Hematopoietic multipotent progenitor cell treated with erythropoietin and hydrocortisone succinate and interleukin-3 and kit ligand, for 17 days (in vitro differentiated cells): Measurements from ENCODE around the gene PLXNA2.

Source experiments
- DNase-seq: peaks from one replicate; pipeline ENCODE4 v3.0.0-alpha.2; 2015; ENCODE audit warnings: low spot score

Gene PLXNA2

GRCh38 chr1:208240662-208241355 is 3.4 kb downstream of the PLXNA2 start:
- no peak for DNase-seq

DNA sequence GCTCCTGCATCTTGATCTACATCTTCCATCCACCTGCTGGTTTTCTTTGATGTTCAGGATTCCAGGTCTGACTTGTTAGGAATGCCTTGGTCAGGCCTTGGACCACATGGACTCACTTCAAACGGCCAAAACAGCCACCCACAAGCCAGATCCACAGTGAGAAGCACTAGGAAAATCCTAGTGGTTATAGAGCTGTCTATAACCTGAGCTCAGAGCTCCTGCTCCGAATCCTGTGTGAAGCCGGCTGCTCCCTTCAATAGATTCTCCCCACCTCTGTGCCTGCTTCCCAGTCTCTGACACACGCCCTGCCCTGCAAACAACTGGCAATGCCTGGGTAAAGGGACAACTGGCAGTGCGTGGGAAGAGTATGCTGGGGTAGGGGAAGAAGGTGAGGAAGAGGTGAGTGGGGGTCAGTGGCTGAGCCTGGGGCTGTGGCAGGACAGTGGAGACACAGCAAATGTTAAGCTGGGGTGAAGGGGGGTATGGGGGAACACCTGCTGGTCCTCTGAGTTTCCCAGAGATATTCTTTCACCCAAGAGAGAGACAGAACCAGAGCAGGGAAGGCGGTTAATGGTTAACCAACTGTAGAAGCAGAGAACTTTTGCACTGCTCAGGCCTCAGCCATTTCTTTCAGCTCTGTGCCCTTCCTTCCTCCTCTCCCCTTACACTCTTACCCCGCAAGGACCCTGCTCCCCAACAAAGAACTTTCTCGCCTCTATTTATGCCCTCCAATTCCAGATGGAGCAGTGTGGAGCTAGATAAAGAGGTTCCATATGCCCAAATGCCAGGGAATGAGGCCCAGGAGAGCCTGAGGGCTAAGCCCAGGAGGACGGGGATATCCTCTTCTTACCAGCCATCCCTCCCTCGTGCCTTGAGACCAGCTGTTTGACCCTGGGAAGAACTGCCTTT is 4.5 kb downstream of the PLXNA2 start:
- DNase-seq = no peak

GRCh38 chr1:208238710-208239472 is 5.3 kb downstream of the PLXNA2 start:
- peak; percentile 27 for DNase-seq

DNA sequence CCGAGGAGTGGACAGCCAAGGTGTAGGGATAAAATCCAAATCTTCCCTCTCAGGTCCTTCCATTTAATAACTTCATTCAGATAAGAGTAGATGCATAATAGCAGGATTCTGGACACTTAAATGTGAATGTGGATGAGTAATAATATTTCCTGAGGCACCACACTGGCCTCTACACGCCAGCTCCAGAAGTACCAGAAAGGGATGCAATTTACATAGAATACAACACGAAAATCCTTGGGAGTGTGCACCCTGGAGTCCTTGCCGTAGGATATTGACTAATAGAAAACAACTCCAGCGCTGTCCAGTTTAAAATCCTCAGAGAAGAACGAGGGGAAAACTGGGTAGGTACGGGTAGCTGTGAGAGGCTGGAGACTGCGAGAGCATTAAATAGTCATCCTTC is 6.9 kb downstream of the PLXNA2 start:
- no peak for DNase-seq

- DNase-seq = no peak
Measured at GRCh38 chr1:208235982-208236761, 8.0 kb downstream of the PLXNA2 start.

DNA sequence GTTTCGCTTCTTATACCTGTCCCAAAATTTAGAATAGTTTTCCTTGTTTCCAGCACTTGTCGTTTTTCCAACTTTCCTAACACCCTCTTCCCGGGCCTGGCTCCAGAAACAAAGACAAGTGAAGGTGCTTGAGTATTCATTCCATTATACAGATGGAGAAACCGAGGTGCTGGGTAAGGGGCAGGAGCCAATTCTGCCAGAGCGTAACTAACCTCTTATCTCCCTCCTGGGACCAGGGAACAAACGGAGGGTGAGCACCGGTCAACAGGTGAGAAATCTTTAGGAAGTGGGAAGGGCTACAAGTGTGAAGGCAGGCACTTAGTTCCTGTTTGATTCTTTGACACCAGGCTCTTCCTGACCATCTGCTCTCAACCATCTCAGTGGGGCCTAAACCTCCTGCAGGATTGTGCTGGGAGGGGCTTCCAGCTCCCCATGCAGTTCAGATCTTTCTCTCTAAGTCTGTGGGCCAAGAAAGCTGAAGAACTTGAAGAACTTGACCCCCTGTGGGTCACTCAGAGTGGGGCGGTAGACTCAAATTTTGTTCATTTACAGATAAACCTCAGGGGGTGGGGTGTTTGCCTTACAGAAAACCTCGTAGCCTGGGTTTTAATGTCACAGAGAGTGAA is 8.7 kb downstream of the PLXNA2 start:
- no peak for DNase-seq

GRCh38 chr1:208234721-208235120 is 9.5 kb downstream of the PLXNA2 start:
- DNase-seq = no peak

DNA sequence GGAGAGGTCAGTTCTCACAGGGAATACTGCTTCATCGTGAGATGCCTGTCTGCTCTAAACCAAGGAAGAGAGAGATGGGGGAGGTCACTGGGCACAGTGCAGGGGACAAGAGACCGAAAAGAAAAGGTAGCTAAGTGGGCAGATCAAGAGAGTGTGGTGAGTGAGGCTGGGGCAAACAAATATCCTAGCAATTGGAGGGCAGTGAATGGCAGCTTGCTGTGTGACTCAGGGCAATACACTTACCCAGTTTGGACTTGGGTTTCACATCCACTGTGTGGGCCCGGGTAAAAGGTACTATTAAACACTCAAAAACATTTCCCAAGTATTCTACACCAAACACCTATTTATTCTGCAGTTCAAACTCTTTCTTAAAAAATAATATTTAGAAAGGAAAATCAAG is 10.2 kb downstream of the PLXNA2 start:
- no peak for DNase-seq

- DNase-seq = no peak
Measured at GRCh38 chr1:208233546-208233945, 10.6 kb downstream of the PLXNA2 start.

GRCh38 chr1:208232662-208233038 is 11.5 kb downstream of the PLXNA2 start:
- DNase-seq = no peak

- no peak for DNase-seq
Measured at GRCh38 chr1:208231881-208232661, 12.1 kb downstream of the PLXNA2 start.

DNA sequence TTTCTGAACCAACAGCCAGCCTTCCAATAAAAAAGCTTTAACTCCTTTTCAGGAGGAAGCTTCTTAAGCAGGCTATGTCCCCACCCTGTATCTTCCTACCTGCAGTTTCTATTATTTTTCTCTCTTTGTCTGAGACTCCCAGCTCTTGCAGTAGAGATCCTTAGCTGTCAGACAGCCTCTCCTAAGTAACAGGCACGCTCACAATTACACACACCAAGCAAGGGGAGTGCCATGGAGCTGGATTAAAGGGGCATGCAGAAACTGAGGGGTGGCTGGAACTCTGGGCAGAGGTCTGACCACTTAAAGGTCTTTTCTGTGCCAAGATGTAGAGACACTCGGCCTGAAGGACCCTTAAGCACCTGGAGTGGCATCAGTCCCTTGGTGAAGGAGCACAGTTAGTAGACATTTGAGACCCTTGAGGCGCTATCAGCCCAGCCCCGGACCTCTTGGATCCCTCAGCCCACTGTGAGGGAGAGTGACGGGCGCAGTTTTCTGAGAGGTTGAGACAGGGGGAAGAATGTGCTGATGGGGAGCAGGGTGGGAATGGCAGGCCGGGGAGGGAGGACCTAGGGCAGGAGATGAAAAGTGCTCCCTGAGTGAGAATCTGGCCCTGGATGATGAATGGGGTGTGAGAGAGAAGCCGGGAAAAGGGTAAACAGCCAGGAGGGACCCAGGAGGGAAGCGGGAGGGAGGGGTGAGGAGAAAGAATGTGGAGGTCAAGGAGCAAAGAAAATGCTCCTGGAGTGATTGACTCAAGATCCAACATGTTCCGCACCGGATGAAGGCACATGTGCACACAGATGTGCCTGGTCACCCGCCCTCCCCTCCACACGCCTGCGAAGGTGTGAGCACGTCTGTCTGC is 13.3 kb downstream of the PLXNA2 start:
- no peak for DNase-seq

- DNase-seq = no peak
Measured at GRCh38 chr1:208228550-208228949, 15.6 kb downstream of the PLXNA2 start.

DNA sequence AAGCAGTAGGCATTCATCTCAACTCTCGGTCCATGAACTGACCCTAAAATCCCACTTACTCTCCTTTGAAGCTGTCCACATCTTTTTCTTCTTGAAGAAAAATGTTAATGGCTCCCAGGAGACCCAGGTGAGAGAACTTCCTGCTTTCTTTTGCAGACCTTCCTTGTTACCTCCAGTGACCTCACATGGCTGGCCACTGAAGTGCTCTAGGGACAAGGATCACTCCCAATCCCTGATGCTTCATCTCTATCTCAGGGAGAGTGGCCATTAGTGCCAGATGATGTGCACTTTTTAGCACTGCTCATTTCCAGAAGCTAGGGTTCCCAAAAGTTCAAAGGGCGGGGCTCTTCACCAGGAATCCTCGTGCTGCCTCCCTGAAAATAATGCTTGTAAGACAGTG is 16.2 kb downstream of the PLXNA2 start:
- no peak for DNase-seq

- no peak for DNase-seq
Measured at GRCh38 chr1:208227366-208227765, 16.8 kb downstream of the PLXNA2 start.

- DNase-seq = no peak
Measured at GRCh38 chr1:208225954-208226937, 17.9 kb downstream of the PLXNA2 start.

DNA sequence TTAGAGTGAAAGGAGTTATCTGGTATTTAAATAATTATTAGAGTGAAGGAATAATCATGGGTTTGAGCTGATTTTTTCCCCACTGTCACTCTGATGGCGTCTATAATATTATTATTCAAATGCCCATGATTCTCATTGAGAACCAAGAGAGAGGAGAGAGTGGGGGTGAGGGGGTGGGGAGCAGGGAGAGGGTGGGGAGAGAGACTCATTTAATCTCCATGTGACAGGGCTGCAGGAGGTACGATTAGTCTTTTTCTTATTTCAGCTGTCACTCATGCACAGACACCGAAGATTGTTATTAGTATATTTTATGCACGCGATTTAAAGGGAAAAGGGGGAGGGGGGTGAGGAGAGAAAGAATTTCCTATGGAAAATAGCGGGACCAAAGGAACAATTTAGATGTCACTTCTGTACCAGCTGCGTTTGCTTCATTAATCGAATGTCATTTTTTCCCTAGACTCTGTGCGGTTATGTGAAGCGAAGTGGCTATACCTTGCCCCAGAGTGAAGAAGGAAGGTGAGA is 19.9 kb downstream of the PLXNA2 start:
- DNase-seq = no peak

- DNase-seq = no peak
Measured at GRCh38 chr1:208223136-208223535, 21.0 kb downstream of the PLXNA2 start.
